Activated naive CD4-positive, alpha-beta T cell treated with anti-CD3 and anti-CD28 coated beads, Interleukin-2, amount 50 U/mL, for 72 hours (primary cell): Measurements from ENCODE around the gene PASK. TPM values are rescaled to one million over a fixed set of nuclear protein-coding genes. Genes with fewer than 3 reads are reported as not detected.

ENCODE experiments used
- ATAC-seq, 2 donors: fragments of 150-1000 bp; cut with Tn5 transposase; 2 replicates each; pipeline ENCODE4 v1.10.0; 2021; ENCODE audit warnings: mild to moderate bottlenecking in 2 of 2, moderate library complexity in 2 of 2
- DNase-seq, 2 donors: peaks; one replicate each; pipeline ENCODE4 v3.0.0; 2021 to 2022; ENCODE audit warnings: low spot score in 2 of 2
- H3K27ac Mint-ChIP-seq, 2 donors: one replicate each; pipeline ENCODE4 v1.8.0; 2022; ENCODE audit warnings: mild to moderate bottlenecking in 2 of 2, mixed read lengths in 2 of 2
- H3K36me3 Mint-ChIP-seq, 2 donors: one replicate each; pipeline ENCODE4 v1.8.0; 2022; ENCODE audit warnings: mixed read lengths in 2 of 2
- H3K9me3 Mint-ChIP-seq, 2 donors: one replicate each; pipeline ENCODE4 v1.8.0; 2022; ENCODE audit warnings: mixed read lengths in 2 of 2
- total RNA-seq, 2 donors: library from RNA; stranded (reverse); gene quantifications; one replicate each; pipeline ENCODE4 v1.2.3, GENCODE V29; 2022

The PASK gene
- total RNA-seq, 2 donors from 2014 or later: 67.6 to 95.3 TPM

DNA sequence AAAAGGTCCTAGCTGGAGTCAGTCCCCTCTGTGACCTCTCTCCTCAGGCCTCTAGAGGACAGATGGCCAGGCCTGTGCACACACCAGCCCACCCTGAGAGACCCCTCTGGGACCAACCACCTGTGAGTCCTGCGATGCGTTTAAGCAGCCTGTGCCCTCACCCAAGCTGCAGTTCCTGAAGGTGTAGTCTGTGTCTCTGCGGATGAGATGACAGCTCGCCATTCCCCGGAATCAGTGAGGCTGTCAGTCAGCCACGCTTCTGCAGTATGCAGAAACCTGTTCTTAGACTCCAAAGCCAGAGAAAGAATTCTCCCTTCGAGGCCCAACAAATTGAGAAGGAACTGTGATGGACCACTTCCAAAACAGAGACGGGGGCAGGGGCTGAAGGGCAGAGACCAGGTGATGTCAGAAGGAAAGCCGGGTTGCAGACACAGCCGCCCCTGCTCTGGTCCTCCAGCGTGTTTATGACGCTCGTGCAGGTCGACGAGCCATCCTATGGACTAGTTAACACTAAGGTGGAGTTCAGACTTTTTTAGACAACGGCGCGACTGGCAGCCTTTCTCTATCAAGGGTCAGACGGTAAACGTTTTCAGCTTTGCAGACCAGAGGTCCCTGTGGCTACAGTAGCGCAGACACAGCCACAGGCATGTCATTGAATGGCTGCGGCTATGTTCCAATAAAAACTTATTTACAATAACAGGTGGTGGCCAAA, 57.4 kb downstream of the PASK start:
- peak overlapping the region in 1 of 2 donors; percentile 36 for H3K27ac Mint-ChIP-seq
- ATAC-seq (no peak), DNase-seq (no peak)
- H3K9me3 Mint-ChIP-seq: peaks cover 5 to 6% of the 10 kb centered on the region in 2 donors
- peaks cover 23 to 40% of the 10 kb centered on the region in 2 donors for H3K36me3 Mint-ChIP-seq

DNA sequence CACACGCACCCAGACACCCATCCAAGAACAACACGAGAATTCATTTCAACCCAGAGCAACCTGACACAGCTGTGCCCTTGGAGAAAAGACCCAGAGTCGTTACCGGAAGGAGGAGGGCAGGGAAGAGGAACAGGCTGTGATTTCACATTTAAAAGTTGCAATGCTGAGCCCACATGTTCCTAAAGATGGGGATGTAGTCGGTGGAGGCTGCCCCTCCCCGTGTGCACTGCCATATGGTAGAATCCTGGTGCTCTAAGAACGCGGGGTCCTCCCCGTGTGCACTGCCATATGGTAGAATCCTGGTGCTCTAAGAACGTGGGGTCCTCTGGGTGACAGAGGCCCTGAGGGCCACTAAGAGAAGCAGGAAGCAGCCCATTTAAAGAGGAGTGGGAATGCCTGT, 58.1 kb downstream of the PASK start:
- Mint-ChIP-seq H3K36me3 (peaks cover 26 to 40% of the 10 kb centered on the region in 2 donors), H3K9me3 (peaks cover 6 to 8% of the 10 kb centered on the region in 2 donors), H3K27ac (peak overlapping the region; percentile 36 to 57)
- ATAC-seq (no peak), DNase-seq (no peak)

- H3K36me3 Mint-ChIP-seq: peaks cover 27 to 29% of the 10 kb centered on the region in 2 donors
- DNase-seq (no peak), ATAC-seq (peak in 1 of 2 donors; percentile 32)
- H3K9me3 Mint-ChIP-seq: peaks cover 0 to 4% of the 10 kb centered on the region in 2 donors
- H3K27ac Mint-ChIP-seq: peak overlapping the region; percentile 49 to 66
These were observed 60.2 kb downstream of the PASK start for GRCh38 chr2:241088791-241089732.

- DNase-seq: no peak
- no peak for ATAC-seq
- Mint-ChIP-seq H3K27ac (peak overlapping the region; percentile 67 to 86), H3K36me3 (peaks cover 27 to 29% of the 10 kb centered on the region in 2 donors), H3K9me3 (peaks cover 0 to 4% of the 10 kb centered on the region in 2 donors)
These were observed 60.9 kb downstream of the PASK start for GRCh38 chr2:241088376-241088775.

- Mint-ChIP-seq H3K9me3 (peaks cover 0 to 4% of the 10 kb centered on the region in 2 donors), H3K27ac (peak overlapping the region; percentile 67 to 86), H3K36me3 (peaks cover 27 to 29% of the 10 kb centered on the region in 2 donors)
- ATAC-seq: peak in 1 of 2 donors; percentile 34
- no peak for DNase-seq
These were observed 61.6 kb downstream of the PASK start for GRCh38 chr2:241087420-241088268.

DNA sequence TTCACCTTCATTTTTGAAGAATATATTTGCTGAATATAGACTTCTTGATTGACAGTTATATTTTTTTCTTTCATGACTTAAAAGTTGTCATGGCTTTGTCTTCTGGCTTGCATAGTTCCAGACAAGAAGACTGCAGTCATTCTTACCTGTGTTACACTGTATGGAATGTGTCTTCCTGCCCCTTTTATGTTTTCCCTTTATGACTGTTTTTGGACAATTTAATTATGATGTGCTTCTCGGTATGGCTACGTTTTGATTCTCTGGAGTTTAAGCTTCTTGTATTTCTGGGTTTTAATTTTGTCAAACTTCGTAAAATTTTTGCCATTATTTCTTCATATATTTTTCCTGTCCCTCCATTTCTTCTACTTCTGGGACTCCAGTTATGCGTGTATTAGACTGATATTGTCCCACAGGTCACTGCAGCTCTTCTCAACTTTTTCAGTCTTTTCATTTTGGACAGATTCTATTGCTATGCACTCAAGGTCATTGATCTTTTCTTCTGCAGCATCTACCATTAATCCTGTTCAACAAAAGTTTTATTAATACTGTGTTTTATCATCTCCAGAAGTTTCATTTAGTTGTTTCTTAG, 64.3 kb downstream of the PASK start:
- DNase-seq (no peak), ATAC-seq (no peak)
- Mint-ChIP-seq H3K27ac (peak overlapping the region in 1 of 2 donors; percentile 27), H3K9me3 (peaks cover 0 to 4% of the 10 kb centered on the region in 2 donors), H3K36me3 (peaks cover 21 to 24% of the 10 kb centered on the region in 2 donors)

DNA sequence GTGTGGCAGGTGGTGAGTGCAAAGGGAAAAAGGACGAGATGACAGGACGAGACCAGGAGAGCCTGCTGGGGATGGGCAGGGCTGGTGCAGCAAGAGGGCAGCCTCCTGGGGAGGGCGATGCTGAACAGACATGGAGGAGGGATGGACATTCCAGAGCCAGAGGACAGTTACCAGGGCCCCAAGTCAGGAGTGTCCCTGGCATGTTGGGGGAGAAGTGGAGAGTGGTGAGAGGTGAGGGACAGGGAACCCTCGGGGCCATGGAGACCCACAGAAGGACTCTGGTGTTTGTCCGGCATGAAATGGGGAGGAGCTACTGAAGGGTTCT, 66.2 kb downstream of the PASK start:
- Mint-ChIP-seq H3K9me3 (peaks cover 0 to 4% of the 10 kb centered on the region in 2 donors), H3K36me3 (peaks cover 19 to 21% of the 10 kb centered on the region in 2 donors), H3K27ac (peak overlapping the region; percentile 44 to 59)
- DNase-seq (no peak), ATAC-seq (no peak)

GRCh38 chr2:241082341-241083090, 66.8 kb downstream of the PASK start:
- Mint-ChIP-seq H3K27ac (peak overlapping the region; percentile 44 to 59), H3K36me3 (peaks cover 15 to 21% of the 10 kb centered on the region in 2 donors), H3K9me3 (peaks cover 0 to 4% of the 10 kb centered on the region in 2 donors)
- ATAC-seq (no peak), DNase-seq (no peak)

DNA sequence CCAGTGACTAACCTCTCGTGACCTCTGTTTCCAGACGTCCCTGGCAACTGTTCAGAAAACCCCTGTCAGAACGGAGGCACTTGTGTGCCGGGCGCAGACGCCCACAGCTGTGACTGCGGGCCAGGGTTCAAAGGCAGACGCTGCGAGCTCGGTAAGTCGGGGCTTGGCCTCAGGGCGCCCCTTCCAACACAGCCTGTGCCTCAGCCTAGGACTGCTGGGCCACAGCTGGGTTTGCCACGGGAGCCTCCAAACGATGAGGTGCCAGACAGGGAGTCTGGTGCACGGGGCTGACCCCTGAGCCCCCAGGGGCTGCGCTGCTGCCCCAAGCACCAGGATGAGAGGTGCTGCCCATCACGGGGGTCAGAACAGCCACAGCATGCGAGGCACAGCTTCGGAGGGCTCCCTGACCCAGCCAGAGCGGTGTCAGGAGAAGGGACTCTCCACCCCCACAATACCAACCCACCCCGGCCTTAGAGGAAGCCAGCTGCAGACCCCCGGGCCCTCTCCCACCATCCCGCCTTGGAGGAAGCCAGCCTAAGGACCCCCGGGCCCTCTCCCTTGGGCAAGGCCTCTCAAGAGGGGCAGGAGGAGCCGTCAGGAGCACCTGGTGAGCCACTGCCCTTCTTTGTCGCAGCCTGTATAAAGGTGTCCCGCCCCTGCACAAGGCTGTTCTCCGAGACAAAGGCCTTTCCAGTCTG, 67.5 kb downstream of the PASK start:
- ATAC-seq: peak in 1 of 2 donors; percentile 15
- H3K36me3 Mint-ChIP-seq: peaks cover 9 to 15% of the 10 kb centered on the region in 2 donors
- H3K9me3 Mint-ChIP-seq: peaks cover 0 to 4% of the 10 kb centered on the region in 2 donors
- DNase-seq: no peak
- H3K27ac Mint-ChIP-seq: no peak overlapping the region

GRCh38 chr2:241081190-241081642, 68.1 kb downstream of the PASK start:
- Mint-ChIP-seq H3K9me3 (peaks cover 0 to 2% of the 10 kb centered on the region in 2 donors), H3K27ac (peak overlapping the region; percentile 58 to 75), H3K36me3 (peaks cover 3 to 10% of the 10 kb centered on the region in 2 donors)
- ATAC-seq (no peak), DNase-seq (no peak)

GRCh38 chr2:241080405-241081189, 68.7 kb downstream of the PASK start:
- DNase-seq: no peak
- H3K27ac Mint-ChIP-seq: peak overlapping the region; percentile 58 to 75
- no peak for ATAC-seq
- H3K9me3 Mint-ChIP-seq: no peaks in the 10 kb centered on the region
- peaks cover 0 to 7% of the 10 kb centered on the region in 2 donors for H3K36me3 Mint-ChIP-seq

GRCh38 chr2:241074901-241075540, 74.3 kb downstream of the PASK start:
- H3K36me3 Mint-ChIP-seq: no peaks in the 10 kb centered on the region
- no peak for ATAC-seq
- H3K27ac Mint-ChIP-seq: no peak overlapping the region
- DNase-seq: no peak
- no peaks in the 10 kb centered on the region for H3K9me3 Mint-ChIP-seq

DNA sequence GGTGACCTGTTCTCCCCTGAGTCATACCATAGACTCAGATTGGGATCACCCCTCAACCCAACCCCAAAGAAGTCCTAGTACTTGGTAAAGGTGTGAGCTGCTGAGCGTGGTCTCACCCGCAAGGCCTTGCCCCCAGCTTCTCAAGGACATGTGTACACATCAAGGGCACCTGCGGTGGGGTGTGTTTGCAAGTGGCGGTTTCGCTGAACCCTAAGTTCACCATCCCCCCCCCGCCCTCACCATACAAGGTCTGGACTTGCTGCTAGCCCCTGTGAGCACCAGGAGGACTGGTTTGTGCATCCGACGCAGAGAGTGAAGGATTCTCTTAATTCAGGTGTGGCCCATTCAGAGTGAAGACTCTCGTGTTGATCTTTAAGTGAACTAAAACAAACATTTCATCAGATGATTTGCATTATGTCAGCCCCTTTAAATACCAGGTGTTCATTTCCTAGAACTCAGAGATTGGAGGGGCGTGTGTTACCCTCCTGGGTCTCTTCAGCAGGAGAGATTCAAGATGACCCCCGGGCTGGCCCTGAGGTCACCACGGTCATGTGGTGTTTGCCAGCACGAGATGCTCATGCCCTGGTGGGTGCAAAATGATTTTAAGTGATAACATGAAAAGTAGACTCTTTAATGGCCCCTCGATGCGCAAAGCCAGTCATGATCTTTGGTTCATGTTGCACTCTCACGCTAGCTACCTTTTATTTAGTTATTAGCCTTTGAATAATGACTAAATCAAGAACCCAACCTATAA, 75.0 kb downstream of the PASK start:
- peak overlapping the region; percentile 48 to 82 for H3K27ac Mint-ChIP-seq

More for the DNA sequence above, 75.0 kb downstream of the PASK start:
- Mint-ChIP-seq H3K36me3 (no peaks in the 10 kb centered on the region), H3K9me3 (no peaks in the 10 kb centered on the region)
- DNase-seq (no peak), ATAC-seq (no peak)
